Thyroid gland (tissue), 4 donors: ENCODE data around the gene TMA7.

Experiments used
- POLR2A ChIP-seq, 2 donors: fragments of 450-650 bp; IDR thresholded peaks; one replicate each; pipeline ENCODE4 v1.6.1; 2017; ENCODE audit warnings: antibody characterized with exemption in 2 of 2, mild to moderate bottlenecking in 2 of 2, moderate library complexity in 1 of 2
- TF ChIP-seq, protein P1 (sequence below), 6 experiments: fragments of 200-600 bp in 3 of 6; fragments of 450-650 bp in 3 of 6; sonication (generic) in 3 of 6; IDR thresholded peaks; one replicate each; pipeline ENCODE4 v1.5.1; 2016 to 2019; ENCODE audit warnings: antibody characterized with exemption in 6 of 6, mild to moderate bottlenecking in 2 of 6, inconsistent platforms in 1 of 6, moderate library complexity in 1 of 6

DNA sequence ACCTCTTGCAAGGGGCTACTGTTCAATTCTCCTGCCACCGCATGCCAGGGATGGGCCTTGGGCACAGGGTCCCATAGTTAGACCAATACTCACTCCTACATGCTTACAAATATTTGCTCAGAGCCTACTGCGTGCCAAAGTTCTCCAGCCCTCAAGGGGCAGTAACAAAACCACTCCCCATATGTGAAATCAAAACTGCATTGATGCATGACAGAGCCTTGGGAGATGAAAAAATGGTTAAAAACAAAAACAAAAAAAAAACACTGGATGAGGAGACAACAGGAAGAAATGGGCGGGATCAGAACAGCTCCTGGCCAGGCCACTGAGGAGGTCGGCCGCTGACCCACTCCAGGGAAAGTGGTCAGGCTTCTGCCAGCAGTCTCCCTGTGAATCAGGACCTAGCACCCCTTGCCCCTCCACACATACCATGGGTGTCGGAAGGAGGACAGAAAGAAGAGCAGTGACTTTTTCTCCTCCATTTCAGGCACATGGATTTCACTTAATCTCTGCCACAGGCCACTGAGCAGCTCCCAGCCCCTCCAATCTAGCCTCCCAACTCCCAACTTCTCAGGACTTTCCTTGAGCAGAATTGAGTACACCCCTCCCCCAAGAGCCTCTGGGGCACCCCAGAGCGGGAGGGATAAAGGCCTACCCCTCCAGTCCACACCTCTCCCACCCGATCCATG, 13.0 kb upstream of the TMA7 start:
- TF ChIP-seq POLR2A (IDR thresholded peaks at IDR 0.05) = peak; percentile 27 to 66
- TF ChIP-seq, protein P1, sequence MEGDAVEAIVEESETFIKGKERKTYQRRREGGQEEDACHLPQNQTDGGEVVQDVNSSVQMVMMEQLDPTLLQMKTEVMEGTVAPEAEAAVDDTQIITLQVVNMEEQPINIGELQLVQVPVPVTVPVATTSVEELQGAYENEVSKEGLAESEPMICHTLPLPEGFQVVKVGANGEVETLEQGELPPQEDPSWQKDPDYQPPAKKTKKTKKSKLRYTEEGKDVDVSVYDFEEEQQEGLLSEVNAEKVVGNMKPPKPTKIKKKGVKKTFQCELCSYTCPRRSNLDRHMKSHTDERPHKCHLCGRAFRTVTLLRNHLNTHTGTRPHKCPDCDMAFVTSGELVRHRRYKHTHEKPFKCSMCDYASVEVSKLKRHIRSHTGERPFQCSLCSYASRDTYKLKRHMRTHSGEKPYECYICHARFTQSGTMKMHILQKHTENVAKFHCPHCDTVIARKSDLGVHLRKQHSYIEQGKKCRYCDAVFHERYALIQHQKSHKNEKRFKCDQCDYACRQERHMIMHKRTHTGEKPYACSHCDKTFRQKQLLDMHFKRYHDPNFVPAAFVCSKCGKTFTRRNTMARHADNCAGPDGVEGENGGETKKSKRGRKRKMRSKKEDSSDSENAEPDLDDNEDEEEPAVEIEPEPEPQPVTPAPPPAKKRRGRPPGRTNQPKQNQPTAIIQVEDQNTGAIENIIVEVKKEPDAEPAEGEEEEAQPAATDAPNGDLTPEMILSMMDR (IDR thresholded peaks at IDR 0.05) = no peak
